CD4-positive, alpha-beta T cell treated with Interleukin-17A for 1 hour (primary cell): ENCODE measurements around the gene METTL1.
"Not testable (repeated sequence)": the region's sequence is repeated elsewhere in the genome, so short reads cannot be mapped to it uniquely, and the experiment has no call there.

Experiments used
- DNase-seq: peaks from one replicate; pipeline ENCODE4 v3.0.0-alpha.2; 2020

Gene METTL1

GRCh38 chr12:57771873-57772428 lies at the start of gene METTL1:
TSS of gene METTL1 (minus strand) at chr12:57772105. CDS start at chr12:57772083, 22 bp downstream.
- DNase-seq = peak; percentile 93

GRCh38 chr12:57821015-57821414 lies 49.1 kb upstream of the METTL1 start:
- DNase-seq = not testable (repeated sequence)

- DNase-seq = not testable (repeated sequence)
These were observed 48.2 kb upstream of the METTL1 start for GRCh38 chr12:57820119-57820518.

DNA sequence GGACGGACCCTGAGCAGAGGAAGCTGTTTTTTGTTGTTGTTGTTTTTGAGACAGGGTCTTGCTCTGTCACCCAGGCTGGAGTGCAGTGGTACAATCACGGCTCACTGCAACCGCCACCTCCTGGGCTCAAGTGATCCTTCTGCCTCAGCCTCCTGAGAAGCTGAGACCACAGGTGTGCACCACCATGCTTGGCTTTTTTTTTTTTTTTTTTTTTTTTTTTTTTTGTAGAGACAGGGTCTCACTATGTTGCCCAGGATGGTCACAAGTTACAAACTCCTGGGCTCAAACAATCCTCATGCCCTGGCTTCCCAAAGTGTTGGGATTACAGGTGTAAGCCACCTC lies 46.1 kb upstream of the METTL1 start:
- not testable (repeated sequence) for DNase-seq

DNA sequence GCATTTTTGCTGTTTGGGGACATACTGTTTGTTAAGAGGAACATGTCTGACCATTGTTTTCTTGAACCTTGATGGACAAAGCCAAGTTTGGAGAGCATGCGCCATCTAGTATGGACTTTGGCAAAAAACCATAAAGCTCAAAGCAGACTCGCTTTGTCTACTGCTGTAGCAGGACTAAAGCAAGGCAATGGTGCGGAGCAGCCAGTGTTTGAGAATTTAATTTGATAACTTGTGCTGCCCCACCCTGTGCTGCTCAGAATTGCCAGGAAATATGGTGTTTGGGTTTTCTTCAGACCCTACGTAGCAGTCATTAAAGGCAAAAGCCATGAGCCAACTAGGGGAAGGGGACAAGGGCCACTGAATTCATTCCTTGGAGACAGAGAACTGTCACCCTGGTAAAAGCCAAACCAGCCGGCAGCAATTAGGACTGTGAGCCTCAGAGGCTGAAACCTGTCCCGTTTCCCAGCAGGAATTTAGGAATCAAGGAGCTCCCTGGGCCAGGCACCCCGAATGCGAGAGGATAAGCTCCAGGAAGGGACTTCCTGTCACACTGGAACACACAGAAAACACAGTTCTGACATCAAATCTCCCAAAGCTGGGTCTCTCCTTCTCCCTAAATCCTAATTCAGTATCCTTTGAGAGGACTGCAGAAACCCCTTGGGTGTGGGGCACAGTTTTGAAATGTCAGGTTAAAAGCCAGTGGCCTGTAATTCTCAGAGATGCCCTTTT lies 45.5 kb upstream of the METTL1 start:
- DNase-seq = no peak

DNA sequence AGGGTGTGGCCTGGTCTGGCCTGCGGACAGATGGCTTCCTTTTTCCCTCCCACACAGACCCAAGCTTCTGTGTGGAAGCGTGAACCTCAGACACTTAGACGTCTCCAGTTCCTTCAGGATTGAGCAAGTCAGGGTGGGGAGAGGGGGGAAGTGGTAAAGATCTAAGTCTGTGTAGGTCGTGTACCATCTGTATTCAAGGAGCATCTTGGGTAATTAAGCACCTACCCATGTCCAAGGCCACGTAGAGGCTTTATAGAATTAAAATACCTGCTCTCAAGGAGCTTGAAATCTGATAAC lies 44.9 kb upstream of the METTL1 start:
- no peak for DNase-seq

GRCh38 chr12:57816001-57816854 lies 44.3 kb upstream of the METTL1 start:
- no peak for DNase-seq

DNA sequence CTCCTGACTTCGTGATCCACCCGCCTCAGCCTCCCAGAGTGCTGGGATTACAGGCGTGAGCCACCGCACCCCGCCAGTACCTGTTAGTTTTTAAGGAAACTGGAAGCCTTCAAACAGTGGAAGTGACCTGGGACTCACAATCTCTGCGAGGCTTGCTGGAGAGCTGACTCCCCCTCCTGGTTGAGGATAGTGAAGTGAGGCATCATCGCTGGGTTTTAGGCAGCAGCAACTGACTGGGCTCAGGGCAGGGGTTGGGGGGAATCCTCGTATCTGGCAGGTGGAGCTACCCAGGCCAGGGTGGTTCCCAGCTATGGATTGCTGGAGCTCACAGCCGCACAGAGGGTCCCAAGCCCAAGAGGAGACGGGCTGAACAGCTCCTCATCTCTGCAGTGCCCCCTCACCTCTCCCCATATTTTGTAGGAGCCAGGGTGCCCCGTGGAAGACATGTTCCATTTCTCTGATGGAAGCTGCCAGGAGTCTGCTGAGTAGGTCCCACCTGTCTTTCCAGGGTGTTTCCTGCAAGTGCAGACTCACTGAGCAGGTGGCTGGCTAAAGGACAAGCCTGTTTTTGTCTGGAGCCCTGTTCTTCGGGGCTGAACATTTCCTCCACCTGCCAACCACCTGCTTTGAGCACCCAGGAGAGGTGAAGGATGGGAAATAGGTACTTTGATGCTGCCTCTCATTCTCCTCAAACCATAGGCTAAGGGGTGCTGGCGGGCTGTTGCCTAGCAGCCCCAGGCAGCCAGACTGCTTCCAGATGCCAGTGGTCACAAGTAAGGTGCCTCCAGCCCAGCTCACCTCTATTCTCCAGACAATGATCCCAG lies 43.5 kb upstream of the METTL1 start:
- DNase-seq = no peak

DNA sequence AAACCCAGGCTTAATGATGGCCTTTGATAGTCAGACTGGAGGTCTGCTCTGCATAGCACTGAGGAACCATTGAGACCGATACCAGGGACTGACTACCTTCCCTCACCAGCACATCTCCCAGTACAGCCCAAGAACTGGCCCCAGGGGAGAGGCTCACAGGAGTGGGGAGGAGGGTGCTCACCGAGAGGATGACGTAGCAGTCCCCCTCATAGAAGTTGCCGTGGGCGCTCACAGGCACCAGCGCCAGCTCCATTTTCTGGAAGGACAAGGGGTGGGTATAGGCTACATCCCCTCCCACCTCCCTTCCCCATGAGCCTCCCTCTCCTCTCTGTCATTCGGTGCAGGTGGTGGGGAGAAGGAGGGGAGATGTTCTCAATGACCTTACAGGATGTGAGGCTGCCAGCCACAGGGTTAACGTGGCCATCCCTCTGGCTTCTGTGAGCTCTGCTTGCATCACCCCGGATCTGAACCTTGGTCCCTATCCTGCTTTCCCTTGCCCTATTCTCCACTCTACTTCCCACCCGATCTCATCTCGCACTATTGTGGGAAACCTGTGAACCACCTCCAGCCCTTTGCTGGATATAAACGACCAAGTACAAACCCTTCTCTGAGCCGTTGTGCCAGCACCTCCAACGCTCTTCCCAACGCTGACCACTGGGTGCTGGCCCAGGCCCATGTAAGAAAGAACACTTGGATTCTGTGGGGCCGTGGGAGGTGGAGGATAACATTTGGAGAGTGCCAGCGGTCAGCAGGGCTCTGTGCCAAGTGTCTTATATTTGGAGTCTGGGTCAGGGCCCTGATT lies 42.3 kb upstream of the METTL1 start:
- no peak for DNase-seq

GRCh38 chr12:57813111-57813970 lies 41.4 kb upstream of the METTL1 start:
- DNase-seq = no peak

DNA sequence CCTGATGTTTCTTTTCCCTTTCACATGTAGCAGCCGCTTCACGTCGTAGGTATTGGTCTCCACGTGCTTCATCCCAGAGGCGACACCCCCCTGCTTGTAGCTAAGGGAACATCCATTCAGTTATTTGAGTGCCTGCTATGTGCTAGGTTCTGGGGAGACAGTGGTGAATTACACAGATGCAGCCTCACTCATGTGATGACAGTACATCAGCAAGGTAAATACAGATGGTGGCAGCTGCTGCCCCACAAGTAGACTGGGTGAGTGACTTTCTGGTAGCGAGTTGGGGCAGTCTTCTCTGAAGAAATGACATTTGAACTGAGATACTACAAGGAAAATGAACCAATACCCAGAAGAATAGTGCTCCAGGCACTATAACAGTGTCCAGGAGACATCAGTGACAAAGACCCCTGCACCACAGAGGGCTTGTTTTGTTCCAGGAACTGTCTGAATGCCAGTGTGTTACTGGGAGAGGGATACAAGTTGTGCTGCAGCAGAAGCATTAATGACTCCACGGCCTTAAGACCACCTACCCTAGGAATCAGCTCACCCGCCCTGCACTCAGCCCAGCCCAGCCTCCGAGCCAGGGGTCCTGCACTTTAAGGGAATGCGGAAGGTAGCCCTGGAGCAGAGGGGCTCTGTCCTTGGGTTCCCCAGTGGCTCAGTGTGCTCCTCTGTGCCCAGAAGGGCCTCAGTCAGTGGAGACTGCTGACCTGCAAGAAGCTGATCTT lies 39.3 kb upstream of the METTL1 start:
- DNase-seq = no peak

DNA sequence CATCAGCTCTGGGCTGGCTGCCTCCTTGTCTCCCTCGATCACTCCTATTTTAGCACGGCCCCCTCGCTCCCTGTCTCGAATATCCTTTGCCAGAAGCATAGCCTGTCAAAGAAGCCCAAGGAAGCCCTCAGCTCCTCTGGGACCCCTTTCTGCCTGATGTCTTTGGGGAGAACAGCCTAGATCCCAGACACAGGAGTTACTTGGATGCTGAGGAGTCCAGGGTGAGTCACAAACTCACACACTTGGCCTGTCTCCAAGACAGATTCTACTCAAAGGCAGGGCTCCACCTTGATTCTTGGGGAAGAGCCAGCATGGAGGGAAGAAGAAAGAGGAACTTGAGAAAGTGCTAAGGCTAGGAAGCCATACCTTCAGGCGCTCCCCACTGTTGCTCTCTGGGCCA lies 38.5 kb upstream of the METTL1 start:
- no peak for DNase-seq

DNA sequence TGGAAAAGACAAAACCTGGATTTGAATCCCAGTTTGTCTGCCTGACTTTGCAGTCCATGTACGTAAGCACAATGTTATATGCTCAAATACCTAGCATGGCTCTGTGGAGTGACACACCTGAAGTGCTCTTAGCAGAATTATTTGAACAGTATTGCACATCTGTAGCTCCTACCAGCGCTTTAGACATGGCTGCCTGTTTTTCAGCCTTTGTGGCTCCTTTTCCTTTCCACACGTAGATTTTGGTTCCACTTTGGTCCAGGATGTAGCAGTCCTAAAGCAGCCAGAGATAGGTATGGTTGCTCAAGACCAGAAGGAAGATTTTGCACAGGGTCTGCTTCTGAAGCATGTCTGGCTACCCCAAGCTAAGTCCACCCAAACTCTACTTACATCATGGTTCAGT lies 37.5 kb upstream of the METTL1 start:
- no peak for DNase-seq

- no peak for DNase-seq
These were observed 36.4 kb upstream of the METTL1 start for GRCh38 chr12:57808351-57808750.

GRCh38 chr12:57807285-57807684 lies 35.4 kb upstream of the METTL1 start:
- DNase-seq = no peak

DNA sequence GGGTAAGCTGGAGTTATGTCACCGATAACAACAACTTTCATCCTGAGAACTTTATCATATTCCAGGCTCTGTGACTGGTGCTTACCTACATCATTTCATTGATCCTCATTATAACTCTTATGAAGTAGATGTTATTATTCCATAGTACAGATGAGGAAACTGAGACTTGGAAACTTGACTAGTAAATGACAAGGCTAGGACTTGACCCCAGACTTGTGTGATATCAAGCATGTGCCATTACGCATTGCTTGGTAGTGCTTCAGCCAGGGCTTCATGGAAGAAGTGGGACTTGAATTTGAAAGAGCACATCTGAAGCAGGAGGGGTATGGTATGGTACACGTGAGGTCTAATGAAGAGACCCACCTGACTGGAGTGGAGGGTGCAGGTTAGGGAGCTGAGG lies 34.8 kb upstream of the METTL1 start:
- no peak for DNase-seq

DNA sequence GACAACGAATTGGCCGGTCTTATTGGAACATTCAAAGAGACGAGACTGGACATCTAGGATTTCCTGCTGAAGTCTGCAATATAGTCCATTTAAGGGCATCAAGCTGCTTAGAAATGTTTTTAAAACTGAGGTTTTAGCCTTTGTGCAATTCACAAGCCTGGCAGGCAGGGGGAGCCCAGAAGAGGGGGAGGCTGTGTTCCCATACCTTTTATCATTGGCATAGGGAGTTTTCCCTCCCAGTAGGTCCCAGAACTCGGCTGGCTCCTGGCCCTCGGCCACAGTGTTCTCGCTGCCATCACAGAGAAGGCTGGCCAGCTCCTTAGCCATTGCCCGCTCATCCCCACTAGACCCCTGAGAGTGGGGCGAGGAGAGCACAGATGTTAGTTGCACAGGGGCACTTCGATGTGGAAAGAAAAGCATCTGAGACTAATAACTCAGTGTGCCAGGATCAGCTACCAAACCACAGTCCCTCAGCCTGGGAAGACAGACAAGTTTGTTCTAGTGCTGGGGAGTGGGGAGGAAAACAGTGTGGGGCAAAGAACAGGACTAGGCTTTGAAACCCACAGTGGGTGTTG lies 31.5 kb upstream of the METTL1 start:
- peak; percentile 42 for DNase-seq

- no peak for DNase-seq
These were observed 30.7 kb upstream of the METTL1 start for GRCh38 chr12:57802607-57803006.

DNA sequence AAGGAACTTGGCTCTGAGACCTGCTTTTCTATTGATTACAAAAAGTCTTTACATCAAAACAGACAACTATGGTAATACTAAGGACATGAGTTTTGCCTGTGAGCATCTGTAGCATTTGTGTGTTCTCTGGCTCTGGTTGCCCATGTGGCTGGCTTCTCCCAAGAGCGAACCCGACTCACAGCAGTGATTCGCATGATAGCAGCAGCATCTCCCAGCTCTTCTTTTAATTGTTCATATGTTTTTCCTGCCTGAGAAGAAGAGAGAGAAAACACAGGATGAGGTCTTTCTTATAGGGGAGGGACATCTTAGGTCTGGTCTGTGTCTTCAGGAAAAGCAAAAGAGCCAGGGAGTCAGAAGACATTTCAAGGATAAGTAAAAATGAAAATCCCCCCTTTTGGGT lies 29.1 kb upstream of the METTL1 start:
- no peak for DNase-seq

DNA sequence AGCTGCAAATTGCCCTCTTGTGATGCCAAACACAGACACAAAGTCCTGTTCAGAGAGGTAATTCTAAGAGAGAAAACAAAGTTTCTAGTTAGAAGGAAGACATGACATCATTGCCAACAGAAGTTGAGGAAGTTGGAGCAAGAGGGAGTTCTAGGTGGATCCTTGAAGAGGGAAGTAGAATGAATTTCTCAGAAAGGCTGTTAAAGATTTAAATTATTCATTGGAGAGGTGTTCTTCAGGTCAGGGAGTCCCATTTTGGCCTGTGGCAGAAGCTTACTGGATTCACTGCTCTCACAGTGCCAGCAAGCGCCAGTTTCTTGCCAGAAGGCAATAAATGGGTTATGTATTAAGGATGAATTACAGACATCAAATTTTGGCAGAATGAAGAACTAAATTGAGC lies 26.0 kb upstream of the METTL1 start:
- DNase-seq = no peak
